ENCODE results near the gene AP3B1.

DNA sequence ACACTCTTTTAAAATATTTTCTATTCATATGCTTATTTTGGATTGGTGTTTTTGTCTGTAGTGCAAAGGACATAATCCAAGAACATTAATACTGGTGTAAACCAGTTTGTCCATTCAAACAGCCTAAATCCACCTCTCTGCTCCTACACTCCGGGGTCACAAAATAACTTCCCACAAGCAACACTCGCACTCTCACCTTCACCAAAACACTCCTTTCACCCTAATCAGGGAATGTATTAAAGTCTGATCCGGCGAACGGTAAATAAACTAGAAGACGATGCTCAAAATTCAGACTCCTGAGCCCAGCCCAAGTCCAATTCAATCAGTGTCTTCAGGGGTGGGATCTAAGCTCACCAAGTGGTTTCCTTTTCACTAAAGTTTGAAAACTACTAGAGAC, 649 bp downstream of the AP3B1 start:
- TF ChIP-seq, protein P1, sequence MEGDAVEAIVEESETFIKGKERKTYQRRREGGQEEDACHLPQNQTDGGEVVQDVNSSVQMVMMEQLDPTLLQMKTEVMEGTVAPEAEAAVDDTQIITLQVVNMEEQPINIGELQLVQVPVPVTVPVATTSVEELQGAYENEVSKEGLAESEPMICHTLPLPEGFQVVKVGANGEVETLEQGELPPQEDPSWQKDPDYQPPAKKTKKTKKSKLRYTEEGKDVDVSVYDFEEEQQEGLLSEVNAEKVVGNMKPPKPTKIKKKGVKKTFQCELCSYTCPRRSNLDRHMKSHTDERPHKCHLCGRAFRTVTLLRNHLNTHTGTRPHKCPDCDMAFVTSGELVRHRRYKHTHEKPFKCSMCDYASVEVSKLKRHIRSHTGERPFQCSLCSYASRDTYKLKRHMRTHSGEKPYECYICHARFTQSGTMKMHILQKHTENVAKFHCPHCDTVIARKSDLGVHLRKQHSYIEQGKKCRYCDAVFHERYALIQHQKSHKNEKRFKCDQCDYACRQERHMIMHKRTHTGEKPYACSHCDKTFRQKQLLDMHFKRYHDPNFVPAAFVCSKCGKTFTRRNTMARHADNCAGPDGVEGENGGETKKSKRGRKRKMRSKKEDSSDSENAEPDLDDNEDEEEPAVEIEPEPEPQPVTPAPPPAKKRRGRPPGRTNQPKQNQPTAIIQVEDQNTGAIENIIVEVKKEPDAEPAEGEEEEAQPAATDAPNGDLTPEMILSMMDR (conservative IDR thresholded peaks at IDR 0.05 in 1 of 2, IDR thresholded peaks at IDR 0.05 in 1 of 2; ENCODE audit: extremely low read depth in 1 of 2, insufficient read depth in 1 of 2, low read depth in 1 of 2, low read length in 2 of 2), result no peak
- TF ChIP-seq EZH2 (IDR thresholded peaks at IDR 0.05; ENCODE audit: borderline replicate concordance, low read length), result no peak
